ENCODE results near the gene ZMYND19. TPM values are rescaled to one million over a fixed set of nuclear protein-coding genes. Genes with fewer than 3 reads are reported as not detected.
A peak's percentile ranks its signal among the peaks of the same experiment; 100 is the strongest.

The ZMYND19 gene
- 10 to 100 TPM; 10.2 to 28.3 (median 20.9) TPM for total RNA-seq

- peak within 1 kb of the TSS; percentile 81 to 97 (median 94) for H3K4me3 ChIP-seq
- DNase-seq: peak; percentile 84 to 99
- 1 to 7% methylated on average over 13 to 59 of the region's 113 CpGs for WGBS, 2 donors
- peaks cover 6 to 27% (median 18%) of the 10 kb centered on the region in 4 donors for H3K36me3 ChIP-seq
- H3K4me1 ChIP-seq: peaks cover 13 to 45% (median 26%) of the 10 kb centered on the region in 4 donors
- TF ChIP-seq EP300 (IDR thresholded peaks at IDR 0.05) (no peak), POLR2AphosphoS5 (IDR thresholded peaks at IDR 0.05) (no peak), POLR2A (IDR thresholded peaks at IDR 0.05) (peak in 1 of 4 donors; percentile 60), CTCF (IDR thresholded peaks at IDR 0.05) (peak in 2 of 6 experiments; percentile 15 to 17)
- H3K27me3 ChIP-seq: no peaks in the 10 kb centered on the region
- H3K27ac ChIP-seq: peak within 1 kb of the TSS; percentile 16 to 82 (median 71)
- H3K9me3 ChIP-seq: no peaks in the 10 kb centered on the region
- ATAC-seq (ENCODE audit: low FRiP score in 2 of 2): peak; percentile 95 to 99
These were observed at the start of gene ZMYND19 for GRCh38 chr9:137590469-137591383. TSS of gene ZMYND19 (minus strand) at chr9:137590512. CDS start at chr9:137590263, 249 bp downstream.

GRCh38 chr9:137639303-137640051 lies 49.2 kb upstream of the ZMYND19 start:
- ATAC-seq (ENCODE audit: low FRiP score in 2 of 2) (peak in 1 of 2 donors; percentile 61), DNase-seq (no peak)
- WGBS, 2 donors: 63% methylated on average over 12 of the region's 12 CpGs
- TF ChIP-seq CTCF (IDR thresholded peaks at IDR 0.05) (no peak), POLR2AphosphoS5 (IDR thresholded peaks at IDR 0.05) (no peak), EP300 (IDR thresholded peaks at IDR 0.05) (no peak), POLR2A (IDR thresholded peaks at IDR 0.05) (no peak)
- peak overlapping the region in 3 of 4 donors; percentile 19 to 26 (median 22) for H3K27ac ChIP-seq
- H3K27me3 ChIP-seq: no peaks in the 10 kb centered on the region
- H3K4me1 ChIP-seq: peaks cover 0 to 23% (median 16%) of the 10 kb centered on the region in 4 donors
- peaks cover 0 to 9% (median 3%) of the 10 kb centered on the region in 4 donors for H3K36me3 ChIP-seq
- H3K4me3 ChIP-seq: peak overlapping the region in 2 of 4 donors; percentile 16 to 18
- H3K9me3 ChIP-seq: no peaks in the 10 kb centered on the region

GRCh38 chr9:137638680-137639079 lies 48.4 kb upstream of the ZMYND19 start:
- Histone ChIP-seq H3K27ac (peak overlapping the region in 2 of 4 donors; percentile 22 to 26), H3K4me3 (no peak overlapping the region), H3K36me3 (peaks cover 0 to 3% (median 1%) of the 10 kb centered on the region in 4 donors), H3K27me3 (no peaks in the 10 kb centered on the region), H3K9me3 (no peaks in the 10 kb centered on the region), H3K4me1 (peaks cover 0 to 18% (median 13%) of the 10 kb centered on the region in 4 donors)
- ATAC-seq (ENCODE audit: low FRiP score in 2 of 2): no peak
- WGBS, 2 donors: 91 to 93% methylated on average over 6 of the region's 6 CpGs
- no peak for DNase-seq
- TF ChIP-seq CTCF (IDR thresholded peaks at IDR 0.05) (no peak), EP300 (IDR thresholded peaks at IDR 0.05) (no peak), POLR2AphosphoS5 (IDR thresholded peaks at IDR 0.05) (no peak), POLR2A (IDR thresholded peaks at IDR 0.05) (no peak)

GRCh38 chr9:137634016-137634415 lies 43.7 kb upstream of the ZMYND19 start:
- Histone ChIP-seq H3K27me3 (no peaks in the 10 kb centered on the region), H3K36me3 (no peaks in the 10 kb centered on the region), H3K4me3 (no peak overlapping the region), H3K4me1 (peaks cover 26 to 44% (median 35%) of the 10 kb centered on the region in 4 donors), H3K9me3 (no peaks in the 10 kb centered on the region), H3K27ac (no peak overlapping the region)
- DNase-seq (no peak), ATAC-seq (ENCODE audit: low FRiP score in 2 of 2) (no peak)
- 85 to 89% methylated on average over 5 of the region's 5 CpGs for WGBS, 2 donors
- no peak for TF ChIP-seq POLR2AphosphoS5 (IDR thresholded peaks at IDR 0.05)
- no peak for TF ChIP-seq EP300 (IDR thresholded peaks at IDR 0.05)
- TF ChIP-seq CTCF (IDR thresholded peaks at IDR 0.05): no peak
- TF ChIP-seq POLR2A (IDR thresholded peaks at IDR 0.05): no peak
